IMR-90 (cell line): ENCODE measurements around the gene GVQW3. TPM values are rescaled to one million over a fixed set of nuclear protein-coding genes. Genes with fewer than 3 reads are reported as not detected.

Source experiments
- ATAC-seq: fragments of 200-7000 bp; cut with Tn5 transposase; 2 replicates; pipeline ENCODE4 v1.9.1; 2020; ENCODE audit warnings: low read depth, mild to moderate bottlenecking, moderate library complexity
- BruUV-seq: library from RNA; stranded (reverse); fragments of 400-500 nt; replicated peaks from 2 replicates; lab custom pipeline; 2021; lab: Mats Ljungman, UMichigan
- CTCF ChIA-PET: fragments of 300-600 bp; formaldehyde crosslinking; extraction: SDS; loops from one replicate; lab custom pipeline; 2021; ENCODE audit warnings: antibody characterized with exemption; lab: Yijun Ruan, JAX
- POLR2A ChIA-PET: fragments of 300-600 bp; sonication (Branson Sonifier 250); formaldehyde crosslinking; loops from one replicate; lab custom pipeline; 2022; ENCODE audit warnings: antibody characterized with exemption; ENCODE audit not compliant: unreplicated experiment; lab: Charles Lee
- DNase-seq: peaks from one replicate; pipeline ENCODE4 v3.0.0; 2013
- H2AFZ ChIP-seq: replicated peaks from 2 replicates; pipeline ENCODE3; 2013; ENCODE audit warnings: low read length, mild to moderate bottlenecking; ENCODE audit not compliant: poor library complexity
- H2AK5ac ChIP-seq: 2 replicates; pipeline ENCODE4 v1.6.1; 2013; ENCODE audit warnings: low read depth, low read length, inconsistent platforms
- H2AK9ac ChIP-seq: replicated peaks from 2 replicates; pipeline ENCODE3; 2013; ENCODE audit warnings: mild to moderate bottlenecking, low read depth, low read length, moderate library complexity; ENCODE audit not compliant: poor library complexity
- H2BK120ac ChIP-seq: 2 replicates; pipeline ENCODE4 v1.6.1; 2013; ENCODE audit warnings: low read depth, low read length, inconsistent platforms
- H2BK15ac ChIP-seq: 3 replicates; pipeline ENCODE4 v1.6.1; 2013; ENCODE audit warnings: low read depth, low read length, inconsistent platforms
- H2BK20ac ChIP-seq: 2 replicates; pipeline ENCODE4 v1.6.1; 2013; ENCODE audit warnings: low read depth, mild to moderate bottlenecking, inconsistent platforms, low read length, moderate library complexity
- H2BK5ac ChIP-seq: 2 replicates; pipeline ENCODE4 v1.6.1; 2013; ENCODE audit warnings: mild to moderate bottlenecking, low read depth, low read length, inconsistent platforms; ENCODE audit not compliant: poor library complexity, severe bottlenecking
- H3K14ac ChIP-seq: replicated peaks from 2 replicates; pipeline ENCODE4 v1.6.1; 2013; ENCODE audit warnings: low read depth, low read length, inconsistent platforms
- H3K18ac ChIP-seq: 2 replicates; pipeline ENCODE4 v1.6.1; 2013; ENCODE audit warnings: low read depth, low read length, control low read depth
- H3K23ac ChIP-seq: 2 replicates; pipeline ENCODE4 v1.6.1; 2013; ENCODE audit warnings: low read depth, low read length, inconsistent platforms
- H3K27ac ChIP-seq: 2 replicates; pipeline ENCODE4 v1.5.1; 2013; ENCODE audit warnings: mild to moderate bottlenecking, control low read depth, low read length; ENCODE audit not compliant: insufficient read depth
- H3K27me3 ChIP-seq: 2 replicates; pipeline ENCODE4 v1.6.1; 2013; ENCODE audit warnings: low read length; ENCODE audit not compliant: control insufficient read depth, insufficient read depth
- H3K36me3 ChIP-seq: 2 replicates; pipeline ENCODE4 v1.6.1; 2013; ENCODE audit warnings: low read length, mixed read lengths; ENCODE audit not compliant: control insufficient read depth, insufficient read depth
- H3K4ac ChIP-seq: 2 replicates; pipeline ENCODE4 v1.6.1; 2013; ENCODE audit warnings: low read depth, low read length, inconsistent platforms
- H3K4me1 ChIP-seq: 2 replicates; pipeline ENCODE4 v1.6.1; 2013; ENCODE audit warnings: low read length, mixed read lengths; ENCODE audit not compliant: control insufficient read depth, insufficient read depth
- H3K4me2 ChIP-seq: 2 replicates; pipeline ENCODE4 v1.6.1; 2013; ENCODE audit warnings: low read depth, mild to moderate bottlenecking, control low read depth, low read length, moderate library complexity
- H3K4me3 ChIP-seq: 2 replicates; pipeline ENCODE4 v1.5.1; 2013; ENCODE audit warnings: low read depth, mild to moderate bottlenecking, control low read depth, low read length, moderate library complexity; ENCODE audit not compliant: insufficient read depth
- H3K56ac ChIP-seq: 2 replicates; pipeline ENCODE4 v1.6.1; 2013; ENCODE audit warnings: low read length, inconsistent platforms; ENCODE audit not compliant: insufficient read depth; ENCODE audit errors: extremely low read depth
- H3K79me1 ChIP-seq, 2 experiments: 2 replicates each; pipeline ENCODE4 v1.6.1; 2013; ENCODE audit warnings: low read length in 2 of 2, inconsistent platforms in 1 of 2, low read depth in 1 of 2
- H3K9ac ChIP-seq: 2 replicates; pipeline ENCODE4 v1.6.1; 2013; ENCODE audit warnings: low read depth, low read length, control low read depth
- H3K9me1 ChIP-seq: 2 replicates; pipeline ENCODE4 v1.6.1; 2013; ENCODE audit warnings: low read length, inconsistent platforms; ENCODE audit not compliant: insufficient read depth
- H3K9me3 ChIP-seq: 2 replicates; pipeline ENCODE4 v1.6.1; 2013; ENCODE audit warnings: low read length; ENCODE audit not compliant: control insufficient read depth, insufficient read depth
- H4K20me1 ChIP-seq: 2 replicates; pipeline ENCODE4 v1.6.1; 2013; ENCODE audit warnings: low read length, inconsistent platforms; ENCODE audit not compliant: insufficient read depth
- H4K5ac ChIP-seq: 2 replicates; pipeline ENCODE4 v1.6.1; 2013; ENCODE audit warnings: mild to moderate bottlenecking, low read depth, low read length, control low read depth
- H4K8ac ChIP-seq, 2 experiments: 2 replicates each; pipeline ENCODE4 v1.6.1; 2013; ENCODE audit warnings: low read depth in 2 of 2, low read length in 2 of 2, control low read depth in 1 of 2, inconsistent platforms in 1 of 2
- H4K91ac ChIP-seq: 2 replicates; pipeline ENCODE4 v1.6.1; 2013; ENCODE audit warnings: low read depth, low read length, inconsistent platforms; ENCODE audit not compliant: insufficient read depth
- BHLHE40 ChIP-seq: fragments of 150-350 bp; IDR thresholded peaks from 2 replicates; pipeline ENCODE4 v1.6.1; 2016; ENCODE audit warnings: mild to moderate bottlenecking, low read depth, low read length
- CEBPB ChIP-seq: IDR thresholded peaks from 2 replicates; pipeline ENCODE4 v1.6.1; 2012; ENCODE audit warnings: low read depth, low read length, improper control_type of control experiment
- CHD1 ChIP-seq: IDR thresholded peaks from 2 replicates; pipeline ENCODE4 v1.6.1; 2012; ENCODE audit warnings: low read depth, low read length, improper control_type of control experiment
- CTCF ChIP-seq: conservative IDR thresholded peaks from 2 replicates; pipeline ENCODE4 v1.5.1; 2012; ENCODE audit warnings: mild to moderate bottlenecking, low read depth, low read length, improper control_type of control experiment
- ELK1 ChIP-seq: fragments of 150-350 bp; IDR thresholded peaks from 2 replicates; pipeline ENCODE4 v1.6.1; 2016; ENCODE audit warnings: low read depth, mild to moderate bottlenecking, low read length, moderate library complexity, borderline replicate concordance
- FOS ChIP-seq: fragments of 150-350 bp; IDR thresholded peaks from 2 replicates; pipeline ENCODE4 v1.6.1; 2016; ENCODE audit warnings: low read depth, low read length
- MAFK ChIP-seq: IDR thresholded peaks from 2 replicates; pipeline ENCODE4 v1.6.1; 2012; ENCODE audit warnings: low read depth, low read length, improper control_type of control experiment
- MAZ ChIP-seq: IDR thresholded peaks from 2 replicates; pipeline ENCODE4 v1.6.1; 2012; ENCODE audit warnings: low read depth, mild to moderate bottlenecking, low read length, improper control_type of control experiment, moderate library complexity, borderline replicate concordance
- MXI1 ChIP-seq: IDR thresholded peaks from 2 replicates; pipeline ENCODE4 v1.6.1; 2012; ENCODE audit warnings: low read depth, mild to moderate bottlenecking, low read length, moderate library complexity, borderline replicate concordance
- NFE2L2 ChIP-seq: fragments of 150-350 bp; IDR thresholded peaks from 2 replicates; pipeline ENCODE4 v1.6.1; 2016; ENCODE audit warnings: low read depth, mild to moderate bottlenecking, low read length
- POLR2A ChIP-seq: IDR thresholded peaks from 2 replicates; pipeline ENCODE4 v1.6.1; 2012; ENCODE audit warnings: mild to moderate bottlenecking, low read depth, low read length
- RAD21 ChIP-seq: IDR thresholded peaks from 2 replicates; pipeline ENCODE4 v1.6.1; 2012; ENCODE audit warnings: low read length, improper control_type of control experiment
- RCOR1 ChIP-seq: IDR thresholded peaks from 2 replicates; pipeline ENCODE4 v1.6.1; 2012; ENCODE audit warnings: mild to moderate bottlenecking, low read length, improper control_type of control experiment; ENCODE audit not compliant: insufficient replicate concordance
- RFX5 ChIP-seq: IDR thresholded peaks from 2 replicates; pipeline ENCODE4 v1.8.0; 2012; ENCODE audit warnings: low read depth, mild to moderate bottlenecking, low read length, moderate library complexity
- SMC3 ChIP-seq: fragments of 150-350 bp; IDR thresholded peaks from 2 replicates; pipeline ENCODE4 v1.6.1; 2016; ENCODE audit warnings: low read depth, mild to moderate bottlenecking, antibody characterized with exemption, low read length, moderate library complexity
- USF2 ChIP-seq: fragments of 150-350 bp; IDR thresholded peaks from 2 replicates; pipeline ENCODE4 v1.6.1; 2017; ENCODE audit warnings: mild to moderate bottlenecking, antibody characterized with exemption, low read length, low read depth
- dilution Hi-C: fragments of 300-500 bp; cut with HindIII; formaldehyde crosslinking; loops from one replicate; pipeline ENCODE4 v1.14.3; 2018; ENCODE audit warnings: low sequenced_read_pairs; ENCODE audit not compliant: unreplicated experiment
- in situ Hi-C: fragments of 300-500 bp; cut with MboI; formaldehyde crosslinking; loops from 3 replicates; pipeline ENCODE4 v1.14.3; 2019; ENCODE audit warnings: low sequenced_read_pairs, inconsistent platforms, mixed read lengths
- intact Hi-C: fragments of 100-400 bp; cut with micrococcal nuclease; formaldehyde crosslinking; loops from 2 replicates; pipeline ENCODE4 v1.10.0; 2022
- polyA plus RNA-seq, 3 experiments: library from polyadenylated mRNA; depleted of rRNA; stranded (reverse); fragments of >200 nt; gene quantifications; 2 replicates each; pipeline ENCODE4 v1.2.3, GENCODE V29; 2012; ENCODE audit warnings: low replicate concordance in 1 of 3
- total RNA-seq: library from RNA; depleted of rRNA; stranded (reverse); fragments of >200 nt; gene quantifications from 2 replicates; pipeline ENCODE4 v1.2.3, GENCODE V29; 2012

GVQW3 gene
- total and polyA plus RNA-seq, 2 of the 4 experiments (the other 2 are of a cell fraction) = 0.96 to 1.1 TPM

- Histone ChIP-seq H2AK5ac (no peak overlapping the region), H3K36me3 (no peaks in the 10 kb centered on the region), H2AK9ac (no peak overlapping the region), H3K79me1 (no peaks in the 10 kb centered on the region), H4K5ac (no peak overlapping the region), H3K4me3 (no peak overlapping the region), H4K8ac (no peak overlapping the region), H4K91ac (no peak overlapping the region), H3K27me3 (peaks cover 33% of the 10 kb centered on the region), H3K27ac (no peak overlapping the region), H4K20me1 (no peaks in the 10 kb centered on the region), H2AFZ (no peak overlapping the region), H3K4me1 (no peaks in the 10 kb centered on the region), H2BK120ac (no peak overlapping the region), H3K9ac (no peak overlapping the region), H3K4me2 (no peak overlapping the region), H2BK5ac (no peak overlapping the region), H2BK15ac (no peak overlapping the region), H3K14ac (no peak overlapping the region), H3K9me3 (no peaks in the 10 kb centered on the region), H3K9me1 (no peaks in the 10 kb centered on the region), H3K18ac (no peak overlapping the region), H2BK20ac (no peak overlapping the region), H3K56ac (no peak overlapping the region), H3K23ac (no peak overlapping the region), H3K4ac (no peak overlapping the region)
- ChIA-PET POLR2A (no interaction called here), CTCF (no interaction called here)
- TF ChIP-seq RCOR1 = no peak
- TF ChIP-seq SMC3 = no peak
- no peak for TF ChIP-seq RFX5
- no peak for TF ChIP-seq NFE2L2
- TF ChIP-seq POLR2A = no peak
- no peak for TF ChIP-seq ELK1
- no peak for TF ChIP-seq MAFK
- TF ChIP-seq MAZ = no peak
- TF ChIP-seq USF2 = no peak
- no peak for TF ChIP-seq MXI1
- TF ChIP-seq FOS = no peak
- TF ChIP-seq CHD1 = no peak
- TF ChIP-seq RAD21 = no peak
- TF ChIP-seq CEBPB = no peak
- no peak for TF ChIP-seq CTCF
- TF ChIP-seq BHLHE40 = no peak
- no TSS peak for BruUV-seq
- intact Hi-C loops = no loop called here
- no peak for DNase-seq
- ATAC-seq = no peak
- dilution Hi-C loops = no loop called here
- in situ Hi-C loops = no loop called here
These were observed 45.5 kb downstream of the GVQW3 start for GRCh38 chr11:76426660-76427059.
